HG03432 (cell line): ENCODE measurements around the gene FHL1.
"Not testable (repeated sequence)": the region's sequence is repeated elsewhere in the genome, so short reads cannot be mapped to it uniquely, and the experiment has no call there.

Experiments
- ATAC-seq: cut with Tn5 transposase; IDR thresholded peaks from one replicate; pipeline ENCODE4 v1.9.1; 2021; ENCODE audit warnings: mild to moderate bottlenecking, moderate library complexity; ENCODE audit not compliant: unreplicated experiment

FHL1 gene

GRCh38 chrX:136146614-136147314, 569 bp upstream of the FHL1 start:
- peak; percentile 36 for ATAC-seq

GRCh38 chrX:136147976-136148375, 643 bp downstream of the FHL1 start:
- ATAC-seq = no peak

DNA sequence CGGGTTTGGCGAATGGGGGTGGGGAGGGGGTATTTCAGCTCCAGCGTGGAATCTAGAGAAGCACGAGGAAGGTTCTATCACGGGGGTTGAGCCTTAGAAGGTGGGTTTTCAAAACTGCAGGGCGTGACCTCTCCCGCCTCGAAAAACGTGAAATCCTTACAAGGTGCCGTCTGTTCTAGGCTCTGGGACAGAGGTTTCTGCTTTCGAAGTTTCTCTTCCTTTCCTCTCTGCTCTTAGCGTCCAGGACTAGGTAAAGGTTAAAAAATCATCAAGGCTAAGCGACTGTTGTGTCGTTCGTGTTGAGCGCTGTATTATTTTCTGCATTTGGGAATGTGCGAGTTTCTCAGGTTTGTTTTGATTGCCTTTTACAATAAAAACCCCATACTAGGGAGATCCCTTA, 1.1 kb downstream of the FHL1 start:
- no peak for ATAC-seq

DNA sequence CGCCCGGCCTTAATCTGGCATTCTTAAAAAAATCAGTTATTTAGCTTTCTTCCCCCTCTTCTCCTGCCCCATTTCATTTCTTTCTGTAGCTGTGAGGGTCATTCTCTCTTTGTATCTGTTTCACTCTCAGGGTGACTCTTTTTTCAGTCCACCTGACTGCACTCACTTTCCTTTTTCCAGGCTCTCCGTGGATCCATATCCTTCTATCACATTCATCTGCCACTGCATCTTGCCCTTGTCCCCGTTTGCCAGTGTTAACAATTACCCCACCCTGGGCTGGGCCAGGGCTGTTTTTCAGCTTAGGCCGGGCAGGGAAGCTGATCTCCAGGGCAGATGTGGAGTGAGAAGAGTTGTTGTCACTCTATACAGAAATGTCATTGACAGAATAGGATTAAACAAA, 7.7 kb downstream of the FHL1 start:
- no peak for ATAC-seq

- ATAC-seq = no peak
Measured at GRCh38 chrX:136156560-136157117, 9.3 kb downstream of the FHL1 start.

DNA sequence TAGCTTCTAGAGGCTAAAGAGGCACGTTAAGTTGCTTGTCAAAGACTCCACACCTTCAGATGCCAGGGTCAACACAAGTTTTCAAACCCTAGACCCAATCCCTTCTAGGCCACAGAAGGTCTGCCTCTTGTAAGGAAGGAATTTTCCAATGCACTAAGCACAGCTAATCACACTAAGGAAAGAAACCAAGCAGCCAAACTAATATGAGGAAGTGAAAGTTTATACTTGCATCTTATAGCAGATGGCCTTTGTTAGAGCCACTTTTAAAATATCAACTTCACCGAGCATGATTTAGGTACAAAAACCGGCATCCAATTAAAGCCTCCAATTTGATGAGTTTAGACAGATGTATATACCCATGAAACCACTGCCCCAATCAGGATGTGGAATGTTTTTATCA, 9.9 kb downstream of the FHL1 start:
- ATAC-seq = no peak

DNA sequence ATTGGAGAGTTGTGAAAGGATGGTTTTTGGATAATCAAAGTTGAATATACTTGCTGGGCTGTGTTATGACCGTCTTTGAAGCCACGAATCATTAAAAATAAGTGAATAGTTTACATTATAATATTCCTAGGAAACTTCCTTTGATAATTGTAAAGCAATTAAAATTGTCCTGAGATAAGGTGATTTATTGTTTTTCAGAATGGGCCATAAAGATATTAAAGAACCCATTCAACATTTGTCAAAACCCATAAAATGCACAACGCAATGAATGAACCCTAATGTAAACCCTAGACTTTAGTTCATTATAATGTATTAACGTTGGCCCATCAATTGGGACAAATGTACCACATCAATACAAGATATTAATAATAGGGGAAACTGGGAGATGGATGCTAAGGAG, 11.4 kb downstream of the FHL1 start:
- ATAC-seq = no peak

DNA sequence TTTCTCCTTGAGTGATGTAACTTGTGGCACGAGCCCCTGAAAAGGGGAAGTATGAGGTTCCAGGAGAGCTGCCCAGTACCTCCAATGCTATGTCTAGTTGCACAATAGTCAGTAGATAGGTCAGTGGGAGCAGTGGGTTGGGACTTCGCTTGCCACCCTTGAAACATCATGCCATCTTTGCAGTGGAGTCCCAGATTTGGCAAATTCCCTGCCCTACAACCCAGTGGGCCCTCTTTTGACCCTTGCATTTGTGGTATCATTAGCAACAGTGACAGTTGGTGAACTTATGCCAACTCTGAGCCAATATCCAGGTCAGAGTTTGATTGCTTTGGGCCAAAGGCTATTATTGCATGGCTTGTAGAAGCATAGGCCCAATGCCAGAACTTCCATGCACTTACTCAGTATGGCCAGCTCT, 12.3 kb downstream of the FHL1 start:
- no peak for ATAC-seq

DNA sequence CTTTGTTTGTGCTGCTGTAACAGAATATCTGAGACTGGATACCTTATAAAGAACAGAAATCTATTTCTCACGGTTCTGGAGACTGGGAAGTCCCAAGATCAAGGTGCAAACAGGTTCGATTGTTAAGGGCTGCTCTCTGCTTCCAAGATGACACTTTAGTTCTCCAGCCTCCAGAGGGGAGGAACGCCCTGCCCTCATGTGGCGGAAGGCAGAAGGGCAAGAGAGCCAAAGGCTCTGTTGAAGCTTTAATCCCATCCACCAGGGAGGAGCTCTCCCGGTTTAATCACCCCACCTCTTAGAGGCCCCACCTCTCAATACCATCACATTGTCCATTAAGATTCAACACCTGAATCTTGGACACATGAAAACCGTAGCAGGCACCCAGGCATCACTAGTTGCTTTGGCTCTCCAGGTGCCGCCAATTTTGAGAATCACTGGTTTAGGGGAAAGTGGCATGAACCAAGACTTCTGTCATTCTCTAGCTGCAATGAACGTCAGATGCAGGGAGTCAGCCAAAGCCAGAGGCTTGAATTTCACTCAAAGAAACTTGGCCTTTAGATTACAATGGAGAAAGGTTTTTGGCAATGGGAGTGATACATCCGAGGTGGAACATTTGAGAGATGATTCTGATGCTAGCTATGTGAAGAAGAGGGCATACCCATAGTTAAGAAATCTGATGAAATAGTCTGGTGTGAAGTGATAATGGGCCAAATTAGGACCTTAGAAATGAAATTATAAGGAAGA, 15.7 kb downstream of the FHL1 start:
- peak; percentile 80 for ATAC-seq

DNA sequence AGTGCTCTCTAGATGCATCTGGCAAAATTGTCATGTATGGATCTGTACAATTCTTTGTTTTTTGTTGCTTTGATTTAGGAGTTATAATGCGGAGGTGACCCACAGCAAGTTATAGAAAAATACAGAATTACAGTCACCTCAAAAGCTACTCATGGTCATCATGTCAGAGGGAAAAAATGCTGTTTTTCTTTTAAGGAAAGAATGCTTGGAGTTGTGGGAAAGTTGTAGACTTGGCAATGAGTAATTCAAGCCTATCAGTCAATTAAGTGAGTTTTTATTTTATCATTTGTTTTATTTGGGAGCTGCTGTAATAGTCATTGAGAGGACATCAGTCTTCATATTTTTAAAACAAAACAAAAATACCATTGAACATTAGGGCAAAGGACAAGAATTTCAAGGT, 16.4 kb downstream of the FHL1 start:
- no peak for ATAC-seq

GRCh38 chrX:136165406-136165805, 18.1 kb downstream of the FHL1 start:
- ATAC-seq = no peak

DNA sequence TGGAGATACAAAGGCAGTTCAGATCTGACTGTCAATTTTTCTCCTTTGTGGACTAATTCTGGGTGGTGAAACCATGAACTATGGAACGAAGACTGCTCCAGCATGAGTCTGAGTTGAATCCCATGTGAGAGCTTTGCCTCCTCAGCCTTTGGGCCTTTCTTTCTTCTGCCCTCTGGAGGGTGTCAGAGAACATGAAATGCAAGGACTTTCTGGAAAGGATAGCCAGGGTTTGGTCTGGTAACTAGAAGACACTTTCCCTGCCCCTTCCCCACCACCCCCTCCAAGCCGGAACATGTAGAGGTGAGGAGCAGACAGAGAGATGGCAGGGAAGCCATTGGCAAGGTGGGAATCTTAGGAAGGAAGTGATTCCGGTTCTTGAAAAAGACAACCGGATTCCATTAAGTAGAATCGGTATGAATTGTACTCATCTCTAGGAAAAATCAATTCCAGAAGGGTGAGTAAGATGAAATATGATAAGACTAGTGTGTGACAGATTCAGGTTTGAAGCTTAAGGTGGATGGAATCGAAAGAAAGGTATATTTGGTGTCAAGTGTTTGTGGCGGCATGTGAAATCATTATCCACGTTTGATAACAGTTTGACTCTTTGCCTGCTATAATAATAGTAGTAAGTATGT, 19.0 kb downstream of the FHL1 start:
- no peak for ATAC-seq

DNA sequence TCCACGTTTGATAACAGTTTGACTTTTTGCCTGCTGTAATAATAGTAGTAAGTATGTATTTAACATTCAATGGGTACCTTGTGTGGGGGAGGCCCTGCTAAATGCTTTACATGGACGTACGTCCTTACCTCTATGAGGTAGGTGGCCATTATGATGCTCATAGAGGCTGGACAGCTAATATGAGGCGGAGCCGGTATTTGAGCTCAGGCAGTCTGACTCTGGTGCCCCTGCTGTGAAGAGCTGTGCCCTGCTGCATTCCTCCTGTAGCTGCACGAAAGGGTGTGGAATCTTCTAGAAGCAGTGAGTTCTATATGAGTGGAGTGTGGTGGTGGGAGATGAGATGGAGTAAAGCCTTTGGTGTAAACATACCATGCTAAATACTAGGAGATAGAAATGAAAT, 20.7 kb downstream of the FHL1 start:
- ATAC-seq = not testable (repeated sequence)

DNA sequence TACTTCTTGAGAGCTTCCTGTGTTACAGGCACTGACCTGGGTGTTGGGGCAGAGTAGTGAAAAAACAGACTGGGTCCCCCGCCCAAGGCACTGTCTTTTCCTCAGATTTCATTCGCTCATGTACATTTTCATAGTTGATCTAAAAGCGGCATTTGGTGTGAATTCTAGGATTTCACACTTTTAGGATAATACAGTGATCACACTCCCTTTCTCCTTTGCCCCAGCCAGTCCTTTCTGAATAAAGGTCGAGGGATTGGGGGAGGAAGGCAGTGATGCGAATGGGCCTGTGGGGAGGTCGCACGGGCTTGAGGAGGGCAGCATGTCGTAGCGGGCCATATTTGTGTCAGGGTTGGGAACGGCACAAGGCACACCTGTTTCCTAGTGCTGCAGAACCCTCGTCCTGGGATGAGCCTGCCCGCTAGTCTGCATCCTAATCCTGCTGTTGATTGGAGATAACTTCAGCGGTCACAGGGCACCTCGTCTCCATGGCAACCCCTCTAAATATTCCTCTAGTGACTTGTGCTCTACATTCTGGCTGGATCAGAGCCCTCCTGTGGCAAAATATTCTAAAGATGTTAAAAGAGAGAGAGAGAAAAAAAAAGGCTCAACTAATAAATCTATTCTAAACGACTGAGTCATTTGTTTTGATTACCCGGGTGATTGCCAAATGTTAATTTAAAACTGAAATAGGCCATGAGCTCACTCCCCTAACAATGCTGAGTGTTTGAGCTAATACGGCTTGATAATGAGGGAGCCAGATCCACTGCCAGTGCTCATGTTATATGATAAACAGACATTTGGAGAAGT, 21.8 kb downstream of the FHL1 start:
- ATAC-seq = no peak

DNA sequence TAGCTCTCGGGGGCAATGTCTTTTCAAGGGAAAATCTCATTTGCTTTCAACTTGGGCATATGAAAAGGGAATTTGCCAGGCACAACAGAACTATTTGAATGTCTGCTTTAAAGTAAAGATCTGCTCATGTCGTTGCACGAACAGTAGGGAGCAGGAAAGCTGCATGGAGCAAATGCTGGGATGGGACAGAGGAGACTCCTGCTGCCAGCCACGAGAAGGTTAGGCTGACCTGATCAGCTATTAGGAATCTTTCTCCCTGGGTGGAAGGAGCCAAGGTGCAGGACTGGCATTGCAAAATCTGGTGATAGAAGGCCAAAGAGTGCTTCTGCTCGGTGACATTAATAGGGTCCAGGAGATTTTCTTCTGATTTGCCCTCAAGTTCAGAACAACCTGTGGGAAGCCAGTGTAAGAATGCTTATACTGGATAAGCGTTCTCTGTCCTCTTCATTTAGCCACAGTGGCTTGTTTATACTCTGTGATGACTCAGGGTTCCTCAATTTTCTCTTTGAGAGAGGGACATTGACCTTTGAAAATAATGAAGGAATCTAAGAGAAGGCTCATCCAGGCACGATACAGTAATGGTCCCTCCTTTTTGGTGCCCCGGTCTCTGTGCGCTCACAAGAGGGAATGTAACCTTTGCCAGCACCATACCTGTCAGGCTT, 22.9 kb downstream of the FHL1 start:
- ATAC-seq = no peak

GRCh38 chrX:136171420-136171819, 24.1 kb downstream of the FHL1 start:
- ATAC-seq = no peak

- ATAC-seq = no peak
Measured at GRCh38 chrX:136176399-136176825, 29.1 kb downstream of the FHL1 start.

- no peak for ATAC-seq
Measured at GRCh38 chrX:136179133-136179532, 31.8 kb downstream of the FHL1 start.

GRCh38 chrX:136182414-136182813, 35.1 kb downstream of the FHL1 start:
- no peak for ATAC-seq

GRCh38 chrX:136183172-136183571, 35.8 kb downstream of the FHL1 start:
- no peak for ATAC-seq
